ENCODE measurements around the gene LMBR1L.

Gene LMBR1L

DNA sequence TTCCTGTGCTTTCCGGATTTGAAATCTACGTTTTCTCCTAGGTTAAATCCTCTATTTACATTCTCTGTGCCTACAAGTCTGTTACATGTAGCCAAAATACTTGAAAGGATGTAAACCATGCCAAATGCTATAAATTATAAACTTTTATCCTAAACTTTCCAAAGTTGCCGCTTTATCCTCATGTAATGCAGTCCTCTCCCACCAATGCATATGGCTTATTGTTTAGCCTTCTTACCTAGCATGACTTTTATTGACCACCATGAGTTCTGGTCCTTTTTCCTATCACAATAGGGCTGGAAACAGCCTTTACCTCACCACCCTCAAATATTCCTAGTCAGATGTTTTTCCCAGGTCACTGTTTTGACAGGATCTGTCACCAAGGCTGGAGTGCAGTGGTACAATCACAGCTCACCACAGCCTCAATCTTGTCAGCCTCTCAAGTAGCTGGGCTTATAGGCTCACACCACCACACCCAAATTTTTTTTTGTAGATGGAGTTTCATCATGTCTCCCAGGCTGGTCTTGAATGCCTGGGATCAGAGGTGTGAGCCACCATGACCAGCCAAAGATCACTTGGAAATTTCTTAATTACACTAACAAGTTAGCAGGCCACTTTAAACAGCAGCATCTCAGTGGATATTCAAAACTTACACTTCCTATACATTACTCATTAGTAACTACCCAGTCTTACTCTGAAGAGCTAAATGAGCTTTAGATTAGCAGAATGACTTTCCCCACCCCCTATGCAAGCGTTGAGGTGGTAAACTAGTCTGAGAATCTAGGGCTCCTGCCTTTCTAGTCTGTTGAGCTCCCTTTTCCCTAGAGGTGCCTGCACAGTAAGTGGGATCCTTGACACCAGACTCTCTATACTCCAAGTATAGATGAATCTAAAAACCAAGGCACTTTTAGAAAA lies 16.5 kb upstream of the LMBR1L start:
- no peaks in the 10 kb centered on the region for H3K27me3 ChIP-seq (ENCODE audit: insufficient read depth, low read depth, severe bottlenecking)
- H3K4me3 ChIP-seq (ENCODE audit: low read depth, low read length) = no peak overlapping the region
- H3K36me3 ChIP-seq = peaks cover 42% of the 10 kb centered on the region
- no peak overlapping the region for H3K27ac ChIP-seq
- no peak for DNase-seq
- H3K9me3 ChIP-seq (ENCODE audit: severe bottlenecking) = peaks cover 2% of the 10 kb centered on the region
- TF ChIP-seq, protein P1, sequence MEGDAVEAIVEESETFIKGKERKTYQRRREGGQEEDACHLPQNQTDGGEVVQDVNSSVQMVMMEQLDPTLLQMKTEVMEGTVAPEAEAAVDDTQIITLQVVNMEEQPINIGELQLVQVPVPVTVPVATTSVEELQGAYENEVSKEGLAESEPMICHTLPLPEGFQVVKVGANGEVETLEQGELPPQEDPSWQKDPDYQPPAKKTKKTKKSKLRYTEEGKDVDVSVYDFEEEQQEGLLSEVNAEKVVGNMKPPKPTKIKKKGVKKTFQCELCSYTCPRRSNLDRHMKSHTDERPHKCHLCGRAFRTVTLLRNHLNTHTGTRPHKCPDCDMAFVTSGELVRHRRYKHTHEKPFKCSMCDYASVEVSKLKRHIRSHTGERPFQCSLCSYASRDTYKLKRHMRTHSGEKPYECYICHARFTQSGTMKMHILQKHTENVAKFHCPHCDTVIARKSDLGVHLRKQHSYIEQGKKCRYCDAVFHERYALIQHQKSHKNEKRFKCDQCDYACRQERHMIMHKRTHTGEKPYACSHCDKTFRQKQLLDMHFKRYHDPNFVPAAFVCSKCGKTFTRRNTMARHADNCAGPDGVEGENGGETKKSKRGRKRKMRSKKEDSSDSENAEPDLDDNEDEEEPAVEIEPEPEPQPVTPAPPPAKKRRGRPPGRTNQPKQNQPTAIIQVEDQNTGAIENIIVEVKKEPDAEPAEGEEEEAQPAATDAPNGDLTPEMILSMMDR (IDR thresholded peaks at IDR 0.05; ENCODE audit: low read depth, low read length) = no peak

DNA sequence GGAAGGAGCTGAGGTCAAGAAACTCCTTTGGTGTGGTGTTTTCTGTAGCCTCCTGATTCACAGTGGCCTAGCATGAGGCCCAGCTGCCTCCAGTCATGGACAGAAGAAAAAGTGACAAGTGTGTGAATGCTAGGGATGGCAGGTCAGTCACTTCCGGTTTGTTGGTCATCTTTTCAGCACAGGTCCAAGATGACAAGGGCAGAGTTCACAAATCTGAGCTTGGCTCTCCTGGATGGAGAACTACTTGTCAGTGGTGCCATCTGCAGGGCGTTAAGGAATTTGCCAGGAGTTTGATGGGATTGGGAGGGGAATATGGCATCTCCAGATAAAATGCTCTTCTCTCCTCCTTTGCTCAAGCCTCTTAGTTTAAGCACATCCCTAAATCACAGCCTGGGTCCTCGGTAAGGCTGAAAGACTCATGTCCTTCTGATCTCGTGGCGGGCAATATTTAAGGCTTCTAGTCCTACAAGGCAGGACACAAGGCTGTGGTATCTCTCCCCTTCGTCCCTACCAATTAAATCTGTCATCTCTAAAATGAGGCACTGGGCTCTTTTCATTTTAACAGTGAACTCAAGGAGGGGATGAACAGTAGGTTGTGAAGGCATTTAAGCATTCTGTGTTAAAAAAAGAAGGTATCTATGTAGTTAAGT lies 10.5 kb upstream of the LMBR1L start:
- H3K4me3 ChIP-seq (ENCODE audit: low read depth, low read length) = no peak overlapping the region
- H3K36me3 ChIP-seq = no peaks in the 10 kb centered on the region
- no peaks in the 10 kb centered on the region for H3K27me3 ChIP-seq (ENCODE audit: insufficient read depth, low read depth, severe bottlenecking)
- TF ChIP-seq, protein P1 (IDR thresholded peaks at IDR 0.05; ENCODE audit: low read depth, low read length) = peak; percentile 70
- H3K9me3 ChIP-seq (ENCODE audit: severe bottlenecking) = peaks cover 2% of the 10 kb centered on the region
- peak; percentile 68 for DNase-seq
- H3K27ac ChIP-seq = no peak overlapping the region

DNA sequence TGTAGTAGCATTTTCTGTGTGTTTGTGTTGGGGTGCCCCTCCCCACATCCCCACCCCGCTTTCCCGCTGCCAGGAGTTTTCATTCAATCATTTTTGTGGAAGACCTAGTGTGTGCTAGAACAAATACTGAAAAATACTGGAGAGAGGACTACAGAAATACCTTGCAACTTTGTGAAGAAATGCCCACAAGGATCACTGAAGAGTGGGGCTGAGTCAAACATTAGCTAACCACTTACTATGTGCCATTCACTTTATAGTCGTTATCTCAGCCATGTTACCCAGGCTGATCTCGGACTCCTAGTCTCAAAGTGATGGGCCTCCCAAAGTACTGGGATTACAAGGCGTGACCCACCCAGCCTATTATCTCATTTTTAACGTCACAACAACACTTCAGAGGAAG lies 559 bp upstream of the LMBR1L start:
- TF ChIP-seq, protein P1 (IDR thresholded peaks at IDR 0.05; ENCODE audit: low read depth, low read length) = no peak
- H3K36me3 ChIP-seq = peaks cover 6% of the 10 kb centered on the region; the same call in 1 of the 2 replicates
- H3K27ac ChIP-seq = peak overlapping the region; percentile 36; the same call in 1 of the 2 replicates
- H3K27me3 ChIP-seq (ENCODE audit: insufficient read depth, low read depth, severe bottlenecking) = no peaks in the 10 kb centered on the region
- peaks cover 3% of the 10 kb centered on the region for H3K9me3 ChIP-seq (ENCODE audit: severe bottlenecking)
- peak overlapping the region; percentile 98 for H3K4me3 ChIP-seq (ENCODE audit: low read depth, low read length)
- DNase-seq = no peak

DNA sequence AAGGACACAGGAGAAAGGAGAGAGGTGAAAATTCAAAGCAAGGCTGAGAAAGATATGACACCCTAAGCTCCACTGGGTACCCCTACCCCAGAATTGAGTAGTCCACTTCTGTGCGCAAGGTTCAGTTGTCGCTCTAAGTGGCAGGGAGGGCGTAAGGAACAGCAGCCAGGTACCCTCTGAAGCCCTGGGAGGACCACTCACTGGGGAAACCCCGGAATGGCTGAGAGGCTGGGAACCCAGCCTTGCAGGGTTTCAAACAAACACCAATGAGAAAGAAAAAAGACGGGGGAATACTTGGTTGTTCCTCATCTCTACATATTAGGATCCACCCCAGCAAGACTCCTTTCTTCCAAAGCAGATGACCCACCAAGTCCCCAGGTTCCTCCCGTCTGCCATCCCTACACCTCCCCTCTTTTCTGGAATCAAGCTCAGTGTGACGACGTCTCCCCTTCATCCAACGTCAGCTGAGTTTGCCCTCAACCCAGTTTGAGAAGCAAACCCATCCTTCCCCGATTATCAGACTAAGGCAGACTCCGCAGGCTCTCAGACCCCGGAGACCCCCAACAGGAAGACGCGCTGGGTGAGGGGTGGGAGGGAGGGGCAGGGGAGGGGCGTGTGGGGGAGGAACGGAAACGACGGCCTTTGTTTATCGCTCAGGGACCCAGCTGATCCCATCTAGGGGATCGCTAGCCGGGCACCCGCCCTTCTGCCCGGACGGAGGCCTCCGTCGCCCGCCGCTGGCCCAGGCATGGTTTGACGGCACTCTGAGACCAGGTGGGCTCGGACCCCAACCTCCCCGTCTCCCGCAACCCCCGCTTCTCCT lies 795 bp downstream of the LMBR1L start:
- Histone ChIP-seq H3K9me3 (ENCODE audit: severe bottlenecking) (peaks cover 3% of the 10 kb centered on the region), H3K27ac (peak overlapping the region; percentile 72), H3K36me3 (peaks cover 16% of the 10 kb centered on the region), H3K27me3 (ENCODE audit: insufficient read depth, low read depth, severe bottlenecking) (no peaks in the 10 kb centered on the region), H3K4me3 (ENCODE audit: low read depth, low read length) (peak overlapping the region; percentile 98)
- DNase-seq = no peak
- TF ChIP-seq, protein P1 (IDR thresholded peaks at IDR 0.05; ENCODE audit: low read depth, low read length) = no peak

DNA sequence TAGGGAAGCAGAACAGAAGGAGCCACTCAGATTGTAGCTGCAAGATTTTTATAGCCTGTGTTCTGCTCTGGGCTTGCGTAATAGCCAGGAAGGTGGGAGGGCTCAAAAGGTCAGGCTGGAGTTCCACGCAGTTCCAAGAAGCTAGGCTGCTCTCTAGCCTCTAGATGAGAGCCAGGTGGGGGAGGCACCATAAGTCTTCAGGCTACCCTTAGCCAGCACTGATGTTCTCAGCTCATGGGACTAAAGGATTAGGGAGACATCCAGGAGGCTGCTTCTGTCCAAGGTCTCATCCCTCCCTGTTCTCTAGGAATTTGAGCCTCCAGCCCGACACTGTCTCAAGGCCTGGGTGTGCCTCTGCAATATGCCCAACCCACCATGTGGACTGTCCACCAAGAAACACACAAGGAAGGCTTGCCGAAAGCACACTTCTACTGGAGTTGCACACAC lies 1.7 kb downstream of the LMBR1L start:
- no peak overlapping the region for H3K27ac ChIP-seq
- peak; percentile 53 for DNase-seq
- H3K36me3 ChIP-seq = peaks cover 24% of the 10 kb centered on the region
- TF ChIP-seq, protein P1 (IDR thresholded peaks at IDR 0.05; ENCODE audit: low read depth, low read length) = no peak
- H3K4me3 ChIP-seq (ENCODE audit: low read depth, low read length) = no peak overlapping the region
- H3K27me3 ChIP-seq (ENCODE audit: insufficient read depth, low read depth, severe bottlenecking) = no peaks in the 10 kb centered on the region
- H3K9me3 ChIP-seq (ENCODE audit: severe bottlenecking) = peaks cover 3% of the 10 kb centered on the region

Data from WERI-Rb-1 (cell line).